Esophagus muscularis mucosa (tissue), 4 donors: ENCODE measurements around the gene MTMR4. TPM values are rescaled to one million over a fixed set of nuclear protein-coding genes. Genes with fewer than 3 reads are reported as not detected.

Source experiments
- DNase-seq: peaks from one replicate; pipeline ENCODE4 v3.0.0-alpha.2; 2017; ENCODE audit errors: extremely low spot score
- H3K27ac ChIP-seq, 4 donors: fragments of 200-600 bp; sonication (generic); replicated peaks in 1 of 4; 1 replicate in 3 of 4; 2 replicates in 1 of 4; pipeline ENCODE4 v1.5.1; 2016 to 2019; ENCODE audit warnings: mild to moderate bottlenecking in 1 of 4
- H3K27me3 ChIP-seq, 4 donors: fragments of 200-600 bp; sonication (generic); one replicate each; pipeline versions ENCODE4 v1.5.1 to v1.6.0; 2016 to 2019
- H3K36me3 ChIP-seq, 4 donors: fragments of 200-600 bp; sonication (generic); one replicate each; pipeline ENCODE4 v1.5.1; 2016 to 2019
- H3K4me1 ChIP-seq, 4 donors: fragments of 200-600 bp; sonication (generic); one replicate each; pipeline ENCODE4 v1.5.1; 2016 to 2019
- H3K4me3 ChIP-seq, 4 donors: fragments of 200-600 bp; sonication (generic); 1 replicate in 2 of 4; 2 replicates in 2 of 4; pipeline ENCODE4 v1.5.1; 2016 to 2019; ENCODE audit warnings: mild to moderate bottlenecking in 4 of 4, moderate library complexity in 1 of 4
- H3K9me3 ChIP-seq, 4 donors: fragments of 200-600 bp; sonication (generic); 1 replicate in 3 of 4; 2 replicates in 1 of 4; pipeline ENCODE4 v1.5.1; 2016 to 2019
- CTCF ChIP-seq, 3 experiments: fragments of 200-600 bp in 2 of 3; fragments of 450-650 bp in 1 of 3; sonication (generic) in 2 of 3; IDR thresholded peaks; one replicate each; pipeline ENCODE4 v1.5.1; 2017 to 2019; ENCODE audit warnings: antibody characterized with exemption in 3 of 3, mild to moderate bottlenecking in 2 of 3, moderate library complexity in 1 of 3
- EP300 ChIP-seq: sonication (generic); formaldehyde crosslinking; IDR thresholded peaks from one replicate; pipeline ENCODE4 v1.6.1; 2017; ENCODE audit warnings: antibody characterized with exemption
- POLR2A ChIP-seq: fragments of 450-650 bp; IDR thresholded peaks from one replicate; pipeline ENCODE4 v1.6.1; 2017; ENCODE audit warnings: antibody characterized with exemption, moderate library complexity, mild to moderate bottlenecking, low read depth
- POLR2AphosphoS5 ChIP-seq, 2 donors: sonication (generic); formaldehyde crosslinking; IDR thresholded peaks; one replicate each; pipeline ENCODE4 v1.6.1; 2017; ENCODE audit warnings: antibody characterized with exemption in 2 of 2
- WGBS: methylation state at CpG from one replicate; pipeline ENCODE4 v1.1.5; 2018; 5-methylcytosine and 5-hydroxymethylcytosine counted together
- intact Hi-C: fragments of 100-400 bp; cut with DNase I; formaldehyde crosslinking; loops from one replicate; pipeline ENCODE4 v1.15.1; 2023
- total RNA-seq, 4 donors: library from RNA; depleted of rRNA; stranded (reverse); fragments of >200 nt; gene quantifications; one replicate each; pipeline versions ENCODE4 v1.1.0 to v1.2.1, GENCODE V29; 2016

MTMR4 gene
- total RNA-seq, 4 donors from 2014 or later: 24.4 to 29.9 (median 28.4) TPM

GRCh38 chr17:58493506-58493905 lies 20.9 kb downstream of the MTMR4 start:
- intact Hi-C loops: no loop called here
- no peaks in the 10 kb centered on the region for H3K9me3 ChIP-seq
- 76% methylated on average over 3 of the region's 4 CpGs for WGBS
- TF ChIP-seq POLR2A: no peak
- TF ChIP-seq EP300: no peak
- TF ChIP-seq CTCF (IDR thresholded peaks at IDR 0.05): no peak
- TF ChIP-seq POLR2AphosphoS5 (IDR thresholded peaks at IDR 0.05): no peak
- no peaks in the 10 kb centered on the region for H3K4me1 ChIP-seq
- H3K27ac ChIP-seq: no peak overlapping the region
- H3K36me3 ChIP-seq: peaks cover 66 to 98% (median 93%) of the 10 kb centered on the region in 4 donors
- no peaks in the 10 kb centered on the region for H3K27me3 ChIP-seq
- H3K4me3 ChIP-seq: no peak overlapping the region
- peak; percentile 74 for DNase-seq

GRCh38 chr17:58492238-58493121 lies 22.0 kb downstream of the MTMR4 start:
- no peak overlapping the region for H3K27ac ChIP-seq
- DNase-seq: peak; percentile 53
- H3K4me3 ChIP-seq: no peak overlapping the region
- H3K9me3 ChIP-seq: no peaks in the 10 kb centered on the region
- H3K36me3 ChIP-seq: peaks cover 66 to 98% (median 90%) of the 10 kb centered on the region in 4 donors
- 94% methylated on average over 11 of the region's 11 CpGs for WGBS
- peaks cover 0 to 9% (median 7%) of the 10 kb centered on the region in 4 donors for H3K4me1 ChIP-seq
- no peaks in the 10 kb centered on the region for H3K27me3 ChIP-seq
- intact Hi-C loops: no loop called here
- no peak for TF ChIP-seq EP300
- TF ChIP-seq POLR2A: no peak
- TF ChIP-seq POLR2AphosphoS5 (IDR thresholded peaks at IDR 0.05): no peak
- no peak for TF ChIP-seq CTCF (IDR thresholded peaks at IDR 0.05)

- H3K27me3 ChIP-seq: no peaks in the 10 kb centered on the region
- 91% methylated on average over 6 of the region's 6 CpGs for WGBS
- H3K27ac ChIP-seq: no peak overlapping the region
- H3K36me3 ChIP-seq: peaks cover 66 to 93% (median 83%) of the 10 kb centered on the region in 4 donors
- no peak overlapping the region for H3K4me3 ChIP-seq
- no peaks in the 10 kb centered on the region for H3K9me3 ChIP-seq
- peak; percentile 34 for DNase-seq
- H3K4me1 ChIP-seq: peaks cover 0 to 12% (median 11%) of the 10 kb centered on the region in 4 donors
- TF ChIP-seq POLR2AphosphoS5 (IDR thresholded peaks at IDR 0.05) (no peak), POLR2A (no peak), CTCF (IDR thresholded peaks at IDR 0.05) (no peak), EP300 (no peak)
- intact Hi-C loops: no loop called here
Observed at GRCh38 chr17:58491510-58492045, 22.9 kb downstream of the MTMR4 start.

GRCh38 chr17:58488428-58488890 lies 26.0 kb downstream of the MTMR4 start:
- peak; percentile 53 for DNase-seq
- intact Hi-C loops: no loop called here
- peaks cover 42 to 61% (median 52%) of the 10 kb centered on the region in 4 donors for H3K36me3 ChIP-seq
- H3K4me3 ChIP-seq: peak overlapping the region in 1 of 4 donors; percentile 36
- 85% methylated on average over 14 of the region's 26 CpGs for WGBS
- no peak for TF ChIP-seq POLR2A
- no peak for TF ChIP-seq POLR2AphosphoS5 (IDR thresholded peaks at IDR 0.05)
- no peak for TF ChIP-seq EP300
- TF ChIP-seq CTCF (IDR thresholded peaks at IDR 0.05): no peak
- no peak overlapping the region for H3K27ac ChIP-seq
- H3K27me3 ChIP-seq: no peaks in the 10 kb centered on the region
- H3K4me1 ChIP-seq: peaks cover 0 to 12% (median 11%) of the 10 kb centered on the region in 4 donors
- H3K9me3 ChIP-seq: no peaks in the 10 kb centered on the region
